Measurements from ENCODE around the gene SETMAR.

GRCh38 chr3:4332574-4332973, 29.4 kb downstream of the SETMAR start:
- TF ChIP-seq CTCF (optimal IDR thresholded peaks at IDR 0.05 in 1 of 3, IDR thresholded peaks at IDR 0.05 in 1 of 3, conservative IDR thresholded peaks at IDR 0.05 in 1 of 3; ENCODE audit: extremely low read depth in 1 of 3, insufficient read depth in 2 of 3, low read length in 3 of 3): no peak
- TF ChIP-seq EZH2 (IDR thresholded peaks at IDR 0.05; ENCODE audit: low read length): no peak

All from keratinocyte (primary cell).